Neural crest cell (in vitro differentiated cells): ENCODE measurements around the gene TM4SF1. TPM values are rescaled to one million over a fixed set of nuclear protein-coding genes. Genes with fewer than 3 reads are reported as not detected.

Source experiments
- DNase-seq: peaks from one replicate; pipeline ENCODE4 v3.0.0; 2021; ENCODE audit warnings: low read depth, mixed read lengths, low spot score
- H3K27ac Mint-ChIP-seq: one replicate; pipeline ENCODE4 v1.8.0; 2021; ENCODE audit warnings: mild to moderate bottlenecking, mixed read lengths; ENCODE audit not compliant: unreplicated experiment
- H3K27me3 Mint-ChIP-seq: 2 replicates; pipeline ENCODE4 v1.8.0; 2021; ENCODE audit warnings: low read depth, mild to moderate bottlenecking, mixed read lengths
- H3K36me3 Mint-ChIP-seq: 2 replicates; pipeline ENCODE4 v1.8.0; 2021; ENCODE audit warnings: low read depth, mild to moderate bottlenecking, mixed read lengths
- H3K4me1 Mint-ChIP-seq: 2 replicates; pipeline ENCODE4 v1.8.0; 2021; ENCODE audit warnings: mixed read lengths
- H3K4me3 Mint-ChIP-seq: one replicate; pipeline ENCODE4 v1.8.0; 2021; ENCODE audit warnings: mild to moderate bottlenecking, mixed read lengths
- H3K9me3 Mint-ChIP-seq: 2 replicates; pipeline ENCODE4 v1.8.0; 2021; ENCODE audit warnings: mixed read lengths
- CTCF ChIP-seq: fragments of 200-600 bp; sonication (generic); conservative IDR thresholded peaks from 2 replicates; pipeline ENCODE4 v1.5.0; 2021; ENCODE audit warnings: antibody characterized with exemption, mild to moderate bottlenecking
- total RNA-seq: library from RNA; stranded (reverse); gene quantifications from 2 replicates; pipeline ENCODE4 v1.2.1, GENCODE V29; 2021

Gene TM4SF1
- total RNA-seq, 1 donor from 2014 or later, result not detected

DNA sequence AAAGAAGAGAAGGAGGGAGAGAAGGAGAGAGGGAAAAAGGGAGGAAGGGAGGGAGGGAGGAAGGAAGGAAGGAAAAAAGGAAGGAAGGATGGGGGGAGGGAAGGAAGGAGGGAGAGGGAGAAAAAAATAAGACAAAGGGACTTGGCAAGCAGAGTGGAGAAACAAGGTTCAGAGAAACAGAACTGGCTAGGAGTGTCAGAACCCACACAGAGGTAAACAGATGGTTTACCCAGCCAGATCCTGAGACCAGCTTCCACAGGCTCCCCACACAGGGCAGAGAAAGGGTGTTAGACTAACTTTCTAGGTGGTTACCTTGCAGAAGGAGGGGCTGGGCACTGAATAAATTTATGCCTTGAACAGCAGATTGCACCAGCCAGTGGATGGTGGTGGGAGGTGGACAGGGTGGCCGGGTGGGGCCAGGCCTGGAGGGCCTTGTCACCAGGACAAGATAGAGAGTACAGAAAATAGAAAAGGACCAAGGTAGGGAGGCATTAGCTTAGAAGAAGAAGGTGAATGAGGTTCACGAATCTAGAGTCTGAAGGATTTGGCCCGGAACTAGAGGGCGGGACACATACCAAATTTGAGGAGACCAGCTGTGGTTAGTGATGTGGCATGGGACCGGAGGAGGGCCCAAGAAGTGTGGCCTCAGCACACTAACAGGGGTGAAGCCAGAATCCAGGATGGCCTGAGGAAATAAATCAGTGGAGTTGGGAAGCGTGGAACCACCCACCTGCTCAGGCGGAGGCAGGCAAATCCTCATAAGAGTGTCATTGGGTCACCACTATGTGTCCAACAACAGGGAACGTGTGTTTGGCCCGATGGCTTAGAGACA is 1.2 kb upstream of the TM4SF1 start:
- TF ChIP-seq CTCF, result no peak
- Mint-ChIP-seq H3K27me3 (peaks cover 6% of the 10 kb centered on the region), H3K36me3 (peaks cover 8% of the 10 kb centered on the region), H3K9me3 (peaks cover 7% of the 10 kb centered on the region), H3K27ac (no peak overlapping the region), H3K4me3 (no peak overlapping the region), H3K4me1 (peaks cover 5% of the 10 kb centered on the region)
- no peak for DNase-seq

DNA sequence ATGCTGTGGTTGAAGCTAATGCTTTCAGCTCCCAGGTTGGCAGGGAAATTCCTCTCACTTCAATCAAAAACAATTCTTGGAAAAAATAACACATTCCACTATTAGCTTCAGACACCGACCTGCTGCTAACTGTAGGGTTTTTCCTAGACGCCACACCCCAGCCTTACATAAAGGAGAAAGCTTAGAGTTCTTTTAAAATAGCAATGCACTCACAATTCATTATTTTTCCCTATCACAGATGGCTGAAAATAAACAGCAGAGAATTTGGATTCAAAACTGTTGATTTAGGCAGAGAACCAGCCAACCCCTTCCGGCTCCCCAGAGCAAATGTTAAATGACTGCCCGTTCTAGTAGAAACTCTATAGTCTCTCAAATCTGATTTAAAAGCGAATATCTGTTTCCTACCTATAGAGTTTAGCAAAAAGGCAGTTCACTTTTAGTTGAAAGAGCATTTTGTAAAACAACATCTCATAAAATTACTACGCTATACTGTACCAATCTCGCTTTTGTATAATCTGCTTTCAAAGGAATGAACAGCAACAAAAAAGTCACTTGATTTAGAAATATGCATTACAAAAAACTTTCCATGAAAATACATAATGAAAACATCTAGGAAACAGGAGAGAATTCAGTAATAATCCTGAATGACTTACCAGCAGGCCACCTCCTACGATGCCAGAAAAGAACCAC is 586 bp downstream of the TM4SF1 start:
- H3K36me3 Mint-ChIP-seq, result peaks cover 8% of the 10 kb centered on the region
- no peak overlapping the region for H3K27ac Mint-ChIP-seq
- peaks cover 5% of the 10 kb centered on the region for H3K4me1 Mint-ChIP-seq
- no peak for TF ChIP-seq CTCF
- peaks cover 6% of the 10 kb centered on the region for H3K9me3 Mint-ChIP-seq
- peaks cover 6% of the 10 kb centered on the region for H3K27me3 Mint-ChIP-seq
- no peak for DNase-seq
- no peak overlapping the region for H3K4me3 Mint-ChIP-seq

- TF ChIP-seq CTCF, result no peak
- peaks cover 6% of the 10 kb centered on the region for H3K27me3 Mint-ChIP-seq
- no peaks in the 10 kb centered on the region for H3K9me3 Mint-ChIP-seq
- H3K4me3 Mint-ChIP-seq, result no peak overlapping the region
- peaks cover 3% of the 10 kb centered on the region for H3K36me3 Mint-ChIP-seq
- H3K27ac Mint-ChIP-seq, result no peak overlapping the region
- no peak for DNase-seq
- peaks cover under 1% of the 10 kb centered on the region for H3K4me1 Mint-ChIP-seq
Measured at GRCh38 chr3:149375501-149376196, 1.8 kb downstream of the TM4SF1 start.

- Mint-ChIP-seq H3K9me3 (no peaks in the 10 kb centered on the region), H3K27me3 (peaks cover 8% of the 10 kb centered on the region), H3K4me1 (peaks cover 8% of the 10 kb centered on the region), H3K36me3 (peaks cover 3% of the 10 kb centered on the region), H3K4me3 (no peak overlapping the region), H3K27ac (no peak overlapping the region)
- TF ChIP-seq CTCF, result no peak
- no peak for DNase-seq
Measured at GRCh38 chr3:149374793-149375500, 2.5 kb downstream of the TM4SF1 start.

GRCh38 chr3:149374391-149374790 is 3.1 kb downstream of the TM4SF1 start:
- H3K4me1 Mint-ChIP-seq, result peaks cover 13% of the 10 kb centered on the region

More at GRCh38 chr3:149374391-149374790, 3.1 kb downstream of the TM4SF1 start:
- no peak for DNase-seq
- no peak for TF ChIP-seq CTCF
- Mint-ChIP-seq H3K36me3 (peaks cover 3% of the 10 kb centered on the region), H3K4me3 (no peak overlapping the region), H3K27me3 (peaks cover 8% of the 10 kb centered on the region), H3K9me3 (no peaks in the 10 kb centered on the region), H3K27ac (no peak overlapping the region)
